Motor neuron (in vitro differentiated cells): Measurements from ENCODE around the gene MROH2A. TPM values are rescaled to one million over a fixed set of nuclear protein-coding genes. Genes with fewer than 3 reads are reported as not detected.
"Not testable (repeated sequence)": the region's sequence is repeated elsewhere in the genome, so short reads cannot be mapped to it uniquely, and the experiment has no call there.

Experiments used
- ATAC-seq, 8 experiments: fragments of 200-7000 bp; cut with Tn5 transposase; replicated peaks in 6 of 8; 2 replicates each; pipeline ENCODE4 v1.8.0; 2021; ENCODE audit warnings: mild to moderate bottlenecking in 8 of 8, moderate library complexity in 8 of 8
- H3K27ac ChIP-seq, 2 donors: fragments of 250-450 bp; sonication (Bioruptor Pico); 2 replicates each; pipeline ENCODE4 v1.9.0; 2021; ENCODE audit warnings: antibody characterized with exemption in 2 of 2, mild to moderate bottlenecking in 2 of 2, moderate library complexity in 1 of 2
- H3K4me1 ChIP-seq, 2 donors: fragments of 250-450 bp; sonication (Bioruptor Pico); replicated peaks in 1 of 2; 2 replicates each; pipeline ENCODE4 v1.6.1; 2021; ENCODE audit warnings: antibody characterized with exemption in 2 of 2, mild to moderate bottlenecking in 2 of 2, moderate library complexity in 1 of 2
- H3K4me3 ChIP-seq, 5 donors: fragments of 250-450 bp; sonication (Bioruptor Pico); 2 replicates each; pipeline ENCODE4 v1.9.0; 2021; ENCODE audit warnings: antibody characterized with exemption in 5 of 5, mild to moderate bottlenecking in 5 of 5, moderate library complexity in 4 of 5
- WGBS, 10 experiments: fragments of 450-650 bp; shearing (Covaris generic); methylation state at CpG; one replicate each; pipeline ENCODE4 v1.0.0; 2022; 5-methylcytosine and 5-hydroxymethylcytosine counted together
- in situ Hi-C, 9 experiments: fragments of 400-800 bp; cut with MboI; loops; one replicate each; pipeline ENCODE4 v1.15.0; 2021; ENCODE audit warnings: low sequenced_read_pairs in 9 of 9, low pct_unique_long_range_greater_than_20kb in 2 of 9; ENCODE audit not compliant: unreplicated experiment in 9 of 9
- total RNA-seq, 8 experiments: library from RNA; unstranded; fragments of 300-600 nt; gene quantifications; 2 replicates each; pipeline versions ENCODE4 v1.2.3 to v1.2.4, GENCODE V29; 2022

Gene MROH2A, protein sequence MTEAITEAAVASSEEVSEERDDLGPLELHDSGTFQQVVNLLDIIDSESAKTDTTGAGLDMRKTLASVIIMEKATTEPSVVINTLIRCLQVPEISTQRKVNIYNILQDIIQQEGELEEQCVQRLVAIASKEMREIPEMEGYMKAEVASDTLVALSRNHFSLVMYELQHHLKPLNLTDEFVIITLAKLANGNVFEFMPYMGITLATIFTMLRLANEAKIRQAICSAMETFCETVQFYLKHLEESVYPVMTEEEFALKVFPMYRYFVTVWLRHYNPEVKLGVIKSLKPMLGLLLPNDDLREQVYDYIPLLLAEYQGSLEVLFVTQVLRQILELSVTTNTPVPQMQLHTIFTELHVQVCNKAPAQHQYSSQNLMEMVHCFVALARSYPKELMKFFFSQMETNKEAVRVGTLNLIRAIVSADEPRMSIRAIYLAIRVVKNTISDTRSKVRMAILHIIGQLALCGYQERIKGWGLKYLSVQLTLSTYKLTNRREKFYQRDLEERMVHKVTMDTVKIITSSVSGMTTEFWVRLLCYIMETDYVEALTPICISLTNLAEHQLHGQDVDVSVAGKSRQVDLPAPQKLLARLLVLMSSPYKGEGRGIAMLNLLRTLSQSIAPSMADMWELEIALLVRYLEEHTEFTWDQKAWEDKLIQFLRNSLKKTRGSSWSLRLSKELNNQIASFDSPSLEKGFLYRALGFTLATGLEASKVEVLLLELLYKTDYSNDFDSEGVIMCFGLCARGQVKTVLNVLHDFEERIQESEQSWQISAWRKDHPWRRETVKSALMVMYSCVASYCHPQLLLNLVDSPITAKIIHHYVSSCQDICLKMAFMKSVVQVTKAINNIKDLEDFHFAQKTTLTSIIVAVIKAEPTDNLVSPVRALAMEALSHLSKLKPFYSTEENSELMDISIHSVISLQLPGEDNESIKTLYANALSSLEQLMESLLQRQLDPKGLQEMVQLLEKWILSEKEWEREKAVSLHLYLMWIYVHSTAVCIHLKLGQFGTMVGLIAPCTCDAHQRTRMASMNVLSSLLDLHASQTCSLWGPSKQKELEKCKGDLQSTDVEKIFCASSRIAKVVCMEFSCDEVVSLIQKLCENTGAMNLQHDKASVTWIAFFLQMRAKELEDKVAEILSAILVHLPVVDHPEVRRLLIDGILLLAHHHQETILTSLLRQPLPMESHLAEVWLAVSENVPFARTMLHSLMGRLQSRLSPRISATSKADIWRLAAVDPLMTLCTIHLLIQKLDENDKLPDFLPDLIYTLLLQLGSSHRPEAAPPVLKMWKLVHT (N-terminal part only)
- total RNA-seq = under 1 TPM in 3 of 8 experiments, not detected in 5; 0.29 to 0.66 (median 0.31) TPM

GRCh38 chr2:233778030-233778429 is at the start of gene MROH2A:
Gene MROH2A (plus strand): TSS chr2:233778330. CDS start chr2:233779359, 1,029 bp downstream.
- H3K27ac ChIP-seq = no peak within 1 kb of the TSS
- 17 to 75% (median 67%) methylated on average over 1 to 2 of the region's 2 CpGs; no CpG with 5 or more reads in 5 of the 10 experiments for WGBS, 10 experiments
- no peak for ATAC-seq
- no peak within 1 kb of the TSS for H3K4me3 ChIP-seq
- in situ Hi-C loops = no loop called here
- no peaks in the 10 kb centered on the region for H3K4me1 ChIP-seq

GRCh38 chr2:233728723-233729301 is 49.3 kb upstream of the MROH2A start, which contains the start of gene UGT1A3:
Gene UGT1A3 (plus strand): TSS chr2:233729042. CDS start chr2:233729127, 85 bp downstream.
- Histone ChIP-seq H3K27ac (no peak within 1 kb of the TSS), H3K4me1 (no peaks in the 10 kb centered on the region), H3K4me3 (no peak within 1 kb of the TSS)
- in situ Hi-C loops = no loop called here
- 45 to 88% (median 60%) methylated on average over 1 to 6 of the region's 8 CpGs; no CpG with 5 or more reads in 4 of the 10 experiments for WGBS, 10 experiments
- ATAC-seq = no peak

DNA sequence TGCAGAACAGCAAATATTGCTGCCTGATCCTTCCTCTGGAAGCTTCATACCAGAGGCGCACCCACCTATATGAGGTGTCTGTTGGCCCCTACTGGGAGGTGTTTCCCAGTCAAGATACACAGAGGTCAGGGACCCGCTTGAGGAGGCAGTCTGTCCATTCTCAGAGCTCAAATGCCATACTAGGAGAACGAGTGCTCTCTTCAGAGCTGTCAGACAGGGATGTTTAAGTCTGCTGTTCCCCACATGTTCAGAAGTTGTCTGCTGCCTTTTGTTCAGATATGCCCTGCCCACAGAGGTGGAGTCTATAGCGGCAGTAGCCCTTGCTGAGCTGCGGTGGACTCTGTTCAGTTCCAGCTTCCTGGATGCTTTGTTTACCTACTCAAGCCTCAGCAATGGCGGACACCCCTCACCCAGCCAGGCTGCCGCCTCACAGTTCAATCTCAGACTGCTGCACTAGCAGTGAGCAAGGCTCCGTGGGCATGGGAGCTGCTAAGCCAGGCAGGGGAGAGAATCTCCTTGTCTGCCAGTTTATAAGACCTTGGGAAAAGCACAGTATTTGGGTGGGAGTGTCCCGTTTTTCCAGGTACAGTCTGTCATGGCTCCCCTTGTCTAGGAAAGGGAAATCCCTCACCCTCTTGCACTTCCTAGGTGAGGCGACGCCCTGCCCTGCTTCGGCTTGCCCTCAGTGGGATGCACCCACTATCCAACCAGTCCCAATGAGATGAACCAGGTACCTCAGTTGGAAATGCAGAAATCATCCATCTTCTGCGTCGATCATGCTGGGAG is 41.1 kb upstream of the MROH2A start:
- ATAC-seq, in situ Hi-C loops, H3K4me3 ChIP-seq, H3K4me1 ChIP-seq, H3K27ac ChIP-seq: not testable (repeated sequence)
- 0 to 100% (median 85%) methylated on average over 1 to 10 of the region's 14 CpGs for WGBS, 10 experiments

DNA sequence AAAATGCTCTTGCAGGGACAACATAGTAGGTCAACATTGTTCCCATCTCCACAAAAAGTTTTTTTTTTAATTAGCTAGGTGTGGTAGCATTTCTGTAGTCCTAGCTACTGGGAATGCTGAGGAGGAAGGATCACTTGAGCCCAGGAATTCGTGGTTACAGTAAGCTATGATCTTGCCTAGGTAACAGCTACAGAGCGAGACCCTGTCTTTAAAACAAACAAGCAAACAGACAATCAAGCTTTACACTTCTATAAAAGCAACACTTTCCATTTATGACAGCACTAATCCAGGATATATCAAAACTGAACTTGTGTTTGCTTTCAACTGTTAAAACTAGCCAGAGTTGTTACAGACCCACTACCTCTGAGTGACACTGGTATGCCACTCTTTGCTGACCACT is 37.3 kb upstream of the MROH2A start:
- Histone ChIP-seq H3K4me1 (no peaks in the 10 kb centered on the region), H3K4me3 (no peak overlapping the region), H3K27ac (no peak overlapping the region)
- ATAC-seq = peak in 1 of 8 experiments; percentile 30
- in situ Hi-C loops = no loop called here
- 20 to 81% (median 53%) methylated on average over 1 to 2 of the region's 2 CpGs; no CpG with 5 or more reads in 4 of the 10 experiments for WGBS, 10 experiments

GRCh38 chr2:233743464-233744259 is 34.5 kb upstream of the MROH2A start:
- no peak overlapping the region for H3K4me3 ChIP-seq
- H3K27ac ChIP-seq = no peak overlapping the region
- in situ Hi-C loops = no loop called here
- whole genome bisulfite sequencing, 10 experiments = 96 to 100% (median 96%) methylated on average over 4 to 13 of the region's 46 CpGs; no CpG with 5 or more reads in 7 of the 10 experiments
- ATAC-seq = no peak
- no peaks in the 10 kb centered on the region for H3K4me1 ChIP-seq

DNA sequence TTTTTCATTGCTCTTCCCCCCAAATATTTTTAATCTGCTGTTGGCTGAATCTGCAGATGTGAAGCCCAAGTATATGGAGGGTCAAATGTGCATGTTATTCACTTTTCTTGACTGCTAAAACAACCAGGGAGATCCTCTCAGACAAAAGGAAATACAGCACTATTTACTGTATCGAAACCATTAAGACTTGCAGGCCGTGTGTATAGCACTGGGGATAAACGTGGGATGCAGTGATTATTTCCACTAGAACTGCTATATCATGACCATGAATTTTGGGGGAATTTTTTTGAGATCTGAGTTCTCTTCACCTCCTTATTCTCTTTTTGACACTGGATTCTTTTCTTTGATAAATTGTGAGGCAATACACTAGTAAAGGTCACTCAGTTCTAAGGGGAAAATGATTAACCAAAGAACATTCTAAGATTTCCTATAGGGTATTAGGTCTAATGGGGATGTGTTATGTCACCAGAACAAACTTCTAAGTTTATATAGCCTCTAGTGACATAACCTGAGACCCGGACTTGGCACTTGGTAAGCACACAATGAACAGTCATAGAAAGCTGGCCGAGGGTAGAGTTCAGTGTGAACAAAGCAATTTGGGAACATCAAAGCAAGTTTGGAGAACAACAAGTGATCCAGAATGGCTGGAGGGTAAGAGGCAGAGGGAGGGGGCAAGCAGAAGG is 32.9 kb upstream of the MROH2A start:
- 6 to 94% (median 38%) methylated on average over 1 to 3 of the region's 5 CpGs; no CpG with 5 or more reads in 3 of the 10 experiments for WGBS, 10 experiments
- in situ Hi-C loops = no loop called here
- Histone ChIP-seq H3K4me1 (no peaks in the 10 kb centered on the region), H3K4me3 (no peak overlapping the region), H3K27ac (no peak overlapping the region)
- ATAC-seq = no peak

DNA sequence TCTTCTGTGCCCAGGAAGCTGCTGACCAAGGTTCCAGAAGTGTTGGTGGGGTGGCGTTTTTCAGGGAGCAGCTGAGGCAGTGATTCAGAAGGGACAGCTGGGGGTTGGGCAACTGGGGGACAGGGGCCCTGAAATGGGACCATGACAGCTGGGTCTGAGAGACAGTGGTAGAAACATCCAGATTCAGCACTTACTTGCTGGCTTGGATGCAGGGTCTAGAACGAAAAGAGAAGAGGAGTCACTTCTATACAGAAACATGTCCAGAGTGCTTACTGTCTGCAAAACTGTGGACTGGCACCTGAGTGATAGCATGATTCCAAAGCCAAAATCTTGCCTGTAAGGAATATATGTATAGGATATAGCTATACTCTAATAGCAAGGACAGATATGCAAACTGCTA is 32.3 kb upstream of the MROH2A start:
- H3K4me3 ChIP-seq, in situ Hi-C loops, H3K4me1 ChIP-seq, ATAC-seq, H3K27ac ChIP-seq: not testable (repeated sequence)
- 60% methylated on average over 1 of the region's 2 CpGs; no CpG with 5 or more reads in 9 of the 10 experiments for WGBS, 10 experiments

GRCh38 chr2:233746475-233747282 is 31.5 kb upstream of the MROH2A start:
- no peaks in the 10 kb centered on the region for H3K4me1 ChIP-seq
- in situ Hi-C loops = no loop called here
- WGBS, 10 experiments = 33 to 87% (median 53%) methylated on average over 1 to 9 of the region's 10 CpGs
- H3K27ac ChIP-seq = no peak overlapping the region
- H3K4me3 ChIP-seq = no peak overlapping the region
- peak in 2 of 8 experiments; percentile 19 to 23 for ATAC-seq

GRCh38 chr2:233747283-233747544 is 30.9 kb upstream of the MROH2A start:
- 60 to 100% (median 68%) methylated on average over 1 to 6 of the region's 6 CpGs; no CpG with 5 or more reads in 5 of the 10 experiments for WGBS, 10 experiments
- in situ Hi-C loops = no loop called here
- ATAC-seq = no peak
- Histone ChIP-seq H3K4me1 (no peaks in the 10 kb centered on the region), H3K27ac (no peak overlapping the region), H3K4me3 (no peak overlapping the region)

GRCh38 chr2:233750689-233751088 is 27.4 kb upstream of the MROH2A start:
- in situ Hi-C loops = not testable (repeated sequence)

More at GRCh38 chr2:233750689-233751088, 27.4 kb upstream of the MROH2A start:
- not testable (repeated sequence) for H3K27ac ChIP-seq, H3K4me3 ChIP-seq, H3K4me1 ChIP-seq, ATAC-seq
- WGBS, 10 experiments = 40% methylated on average over 1 of the region's 2 CpGs; no CpG with 5 or more reads in 9 of the 10 experiments
